Neural progenitor cell (in vitro differentiated cells): Measurements from ENCODE around the gene SARDH. TPM values are rescaled to one million over a fixed set of nuclear protein-coding genes. Genes with fewer than 3 reads are reported as not detected.

Experiments
- DNase-seq: peaks from one replicate; pipeline ENCODE4 v3.0.0-alpha.2; 2016; ENCODE audit warnings: low spot score
- H2AFZ ChIP-seq: fragments of 200-600 bp; sonication (generic); replicated peaks from 2 replicates; pipeline ENCODE4 v1.6.1; 2016; ENCODE audit warnings: antibody characterized with exemption
- H3F3A ChIP-seq: fragments of 200-600 bp; sonication (generic); 2 replicates; pipeline ENCODE4 v1.6.1; 2016; ENCODE audit warnings: antibody characterized with exemption, low read depth
- H3K27ac ChIP-seq: fragments of 200-600 bp; sonication (generic); 2 replicates; pipeline ENCODE4 v1.5.1; 2016; ENCODE audit warnings: mild to moderate bottlenecking
- H3K27me3 ChIP-seq: fragments of 200-600 bp; sonication (generic); 2 replicates; pipeline ENCODE4 v1.6.1; 2016; ENCODE audit warnings: mild to moderate bottlenecking, moderate library complexity
- H3K36me3 ChIP-seq: fragments of 200-600 bp; sonication (generic); 2 replicates; pipeline ENCODE4 v1.5.1; 2016
- H3K4me1 ChIP-seq: fragments of 200-600 bp; sonication (generic); 2 replicates; pipeline ENCODE4 v1.6.1; 2016; ENCODE audit warnings: mixed run types
- H3K4me2 ChIP-seq: fragments of 200-600 bp; sonication (generic); 2 replicates; pipeline ENCODE4 v1.6.1; 2016
- H3K4me3 ChIP-seq: fragments of 200-600 bp; sonication (generic); 2 replicates; pipeline ENCODE4 v1.5.1; 2016
- H3K79me2 ChIP-seq: fragments of 200-600 bp; sonication (generic); 2 replicates; pipeline ENCODE4 v1.6.1; 2016; ENCODE audit warnings: low read depth
- H3K9ac ChIP-seq: fragments of 200-600 bp; sonication (generic); 2 replicates; pipeline ENCODE4 v1.6.1; 2016
- H3K9me3 ChIP-seq: fragments of 200-600 bp; sonication (generic); 2 replicates; pipeline ENCODE4 v1.5.1; 2016; ENCODE audit warnings: low read depth
- H4K20me1 ChIP-seq: fragments of 200-600 bp; sonication (generic); 2 replicates; pipeline ENCODE4 v1.6.1; 2016; ENCODE audit warnings: low read depth
- H3K27ac Mint-ChIP-seq: 3 replicates; pipeline ENCODE4 v1.8.0; 2021; ENCODE audit warnings: mixed read lengths
- H3K27me3 Mint-ChIP-seq: 2 replicates; pipeline ENCODE4 v1.8.0; 2022; ENCODE audit warnings: low read depth, mild to moderate bottlenecking, inconsistent platforms, moderate library complexity, mixed read lengths; ENCODE audit not compliant: insufficient read depth
- H3K36me3 Mint-ChIP-seq: 3 replicates; pipeline ENCODE4 v1.8.0; 2021; ENCODE audit warnings: mixed read lengths
- H3K4me1 Mint-ChIP-seq: 3 replicates; pipeline ENCODE4 v1.8.0; 2021; ENCODE audit warnings: mixed read lengths
- H3K4me3 Mint-ChIP-seq: 3 replicates; pipeline ENCODE4 v1.8.0; 2021; ENCODE audit warnings: mild to moderate bottlenecking, moderate library complexity, mixed read lengths
- H3K9me3 Mint-ChIP-seq: 3 replicates; pipeline ENCODE4 v1.8.0; 2020; ENCODE audit warnings: mixed read lengths
- CTCF ChIP-seq: fragments of 200-600 bp; sonication (generic); IDR thresholded peaks from 2 replicates; pipeline ENCODE4 v1.5.1; 2017; ENCODE audit warnings: antibody characterized with exemption, mild to moderate bottlenecking
- EZH2 ChIP-seq: fragments of 200-600 bp; sonication (generic); IDR thresholded peaks from 2 replicates; pipeline ENCODE4 v1.6.1; 2017; ENCODE audit warnings: antibody characterized with exemption, mild to moderate bottlenecking, moderate library complexity
- EZH2phosphoT487 ChIP-seq: fragments of 200-600 bp; sonication (generic); IDR thresholded peaks from 2 replicates; pipeline ENCODE4 v1.6.1; 2017; ENCODE audit warnings: antibody characterized with exemption
- total RNA-seq: library from RNA; depleted of rRNA; stranded (reverse); fragments of >200 nt; gene quantifications from 2 replicates; pipeline ENCODE4 v1.2.3, GENCODE V29; 2015; ENCODE audit warnings: low replicate concordance

Gene SARDH
- total RNA-seq, 1 donor from 2014 or later = 3.9 TPM

DNA sequence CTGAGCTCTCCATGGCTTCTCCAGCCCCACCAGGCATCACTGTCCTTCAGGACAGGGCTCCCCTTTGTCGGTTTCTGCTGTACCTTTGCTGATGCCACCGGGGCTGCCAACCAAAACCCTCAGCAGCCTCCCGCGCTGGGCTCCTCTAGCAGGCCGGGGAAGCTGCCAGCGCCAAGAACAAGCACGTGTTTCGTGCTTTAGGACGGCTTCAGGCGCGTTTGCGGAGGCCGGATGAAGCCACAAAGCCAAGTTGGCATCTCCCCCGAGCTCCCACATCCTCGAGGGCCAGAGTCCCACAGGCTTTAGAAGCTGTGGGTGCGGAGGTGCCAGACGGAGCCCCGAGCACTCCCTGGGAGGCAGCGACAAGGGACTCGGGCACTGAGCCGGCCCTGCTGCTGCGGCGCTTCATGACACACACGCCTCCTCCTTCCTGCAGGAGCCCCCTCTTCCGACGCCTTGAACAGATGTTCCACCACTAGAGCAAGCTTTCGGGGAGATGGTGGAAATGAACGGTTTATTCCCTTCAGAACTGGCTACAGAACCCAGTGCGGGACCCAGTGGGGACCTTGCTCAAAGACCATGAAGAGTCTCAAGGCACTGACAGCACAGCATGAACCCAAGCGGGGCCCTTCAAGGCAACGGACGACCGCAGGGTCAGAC is 36.7 kb downstream of the SARDH start:
- peaks cover 1% of the 10 kb centered on the region for H3K36me3 Mint-ChIP-seq
- Histone ChIP-seq H3K4me1 (peaks cover 12% of the 10 kb centered on the region), H3K9me3 (no peaks in the 10 kb centered on the region), H3K4me3 (no peak overlapping the region), H3K9ac (no peak overlapping the region), H4K20me1 (no peaks in the 10 kb centered on the region), H3K36me3 (no peaks in the 10 kb centered on the region), H3F3A (no peaks in the 10 kb centered on the region), H3K79me2 (no peaks in the 10 kb centered on the region), H3K27me3 (no peaks in the 10 kb centered on the region), H3K27ac (no peak overlapping the region), H3K4me2 (no peak overlapping the region), H2AFZ (no peak overlapping the region)
- TF ChIP-seq CTCF = no peak
- TF ChIP-seq EZH2 = no peak
- TF ChIP-seq EZH2phosphoT487 = no peak
- no peak overlapping the region for H3K4me3 Mint-ChIP-seq
- no peaks in the 10 kb centered on the region for H3K9me3 Mint-ChIP-seq
- no peak overlapping the region for H3K27ac Mint-ChIP-seq
- H3K4me1 Mint-ChIP-seq = peaks cover 14% of the 10 kb centered on the region
- peaks cover 6% of the 10 kb centered on the region for H3K27me3 Mint-ChIP-seq
- DNase-seq = no peak

GRCh38 chr9:133700819-133701320 is 37.3 kb downstream of the SARDH start:
- H3K27me3 ChIP-seq = no peaks in the 10 kb centered on the region
- no peak overlapping the region for H3K27ac ChIP-seq
- Mint-ChIP-seq H3K36me3 (peaks cover 1% of the 10 kb centered on the region), H3K27ac (no peak overlapping the region), H3K27me3 (peaks cover 8% of the 10 kb centered on the region), H3K4me3 (no peak overlapping the region), H3K9me3 (no peaks in the 10 kb centered on the region), H3K4me1 (peaks cover 15% of the 10 kb centered on the region)
- TF ChIP-seq EZH2phosphoT487 (no peak), EZH2 (no peak), CTCF (no peak)
- H3K4me3 ChIP-seq = no peak overlapping the region
- no peaks in the 10 kb centered on the region for H3K36me3 ChIP-seq
- H3K9me3 ChIP-seq = no peaks in the 10 kb centered on the region
- peaks cover 12% of the 10 kb centered on the region for H3K4me1 ChIP-seq
- H3K9ac ChIP-seq = no peak overlapping the region
- H4K20me1 ChIP-seq = no peaks in the 10 kb centered on the region
- DNase-seq = no peak
- no peak overlapping the region for H3K4me2 ChIP-seq
- H2AFZ ChIP-seq = no peak overlapping the region
- no peaks in the 10 kb centered on the region for H3F3A ChIP-seq
- no peaks in the 10 kb centered on the region for H3K79me2 ChIP-seq

- Histone ChIP-seq H3K27ac (no peak overlapping the region), H3K79me2 (no peaks in the 10 kb centered on the region), H2AFZ (no peak overlapping the region), H3F3A (no peaks in the 10 kb centered on the region), H3K9ac (no peak overlapping the region), H3K4me2 (no peak overlapping the region), H4K20me1 (no peaks in the 10 kb centered on the region), H3K4me1 (peaks cover 12% of the 10 kb centered on the region), H3K27me3 (no peaks in the 10 kb centered on the region), H3K36me3 (no peaks in the 10 kb centered on the region), H3K4me3 (no peak overlapping the region), H3K9me3 (no peaks in the 10 kb centered on the region)
- no peak for TF ChIP-seq EZH2
- no peak for TF ChIP-seq CTCF
- TF ChIP-seq EZH2phosphoT487 = no peak
- H3K9me3 Mint-ChIP-seq = no peaks in the 10 kb centered on the region
- peaks cover 1% of the 10 kb centered on the region for H3K36me3 Mint-ChIP-seq
- peaks cover 15% of the 10 kb centered on the region for H3K4me1 Mint-ChIP-seq
- H3K27ac Mint-ChIP-seq = no peak overlapping the region
- H3K27me3 Mint-ChIP-seq = peaks cover 10% of the 10 kb centered on the region
- no peak overlapping the region for H3K4me3 Mint-ChIP-seq
- DNase-seq = no peak
These were observed 38.6 kb downstream of the SARDH start for GRCh38 chr9:133699546-133699945.
